Measurements from ENCODE around the gene PIN1. TPM values are rescaled to one million over a fixed set of nuclear protein-coding genes. Genes with fewer than 3 reads are reported as not detected.
A peak's percentile ranks its signal among the peaks of the same experiment; 100 is the strongest.

PIN1 gene
- total RNA-seq, 2 donors from 2014 or later, result 22.7 to 27.0 TPM

GRCh38 chr19:9827289-9828238 lies 7.6 kb upstream of the PIN1 start, which contains the start of gene UBL5:
UBL5 (plus strand) TSS chr19:9827918; CDS start chr19:9828338, 420 bp downstream.
- Histone ChIP-seq H3K4me1 (peaks cover 23% of the 10 kb centered on the region), H3K4me3 (peak within 1 kb of the TSS; percentile 81 to 92), H3K36me3 (replicated peaks in 1 of 2; ENCODE audit: insufficient read depth in 1 of 2, low read depth in 2 of 2) (no peaks in the 10 kb centered on the region), H3K27me3 (no peaks in the 10 kb centered on the region), H3K9me3 (no peaks in the 10 kb centered on the region), H3K27ac (peak within 1 kb of the TSS; percentile 72 to 81 (median 80))
- intact Hi-C loops (cut with DNase I), result no loop called here
- ATAC-seq (peak; percentile 97), DNase-seq (peak; percentile 90 to 94 (median 90))
- TF ChIP-seq CTCF (IDR thresholded peaks at IDR 0.05), result no peak
- peak; percentile 22 to 82 (median 79) for TF ChIP-seq POLR2A (IDR thresholded peaks at IDR 0.05)
- WGBS, 2 donors, result 0% methylated on average over 29 to 52 of the region's 62 CpGs

GRCh38 chr19:9828551-9829063 lies 6.5 kb upstream of the PIN1 start:
- no peak for TF ChIP-seq CTCF (IDR thresholded peaks at IDR 0.05)
- no peak for TF ChIP-seq POLR2A (IDR thresholded peaks at IDR 0.05)
- Histone ChIP-seq H3K27ac (no peak overlapping the region), H3K9me3 (no peaks in the 10 kb centered on the region), H3K4me1 (peaks cover 23% of the 10 kb centered on the region), H3K36me3 (replicated peaks in 1 of 2; ENCODE audit: insufficient read depth in 1 of 2, low read depth in 2 of 2) (no peaks in the 10 kb centered on the region), H3K27me3 (no peaks in the 10 kb centered on the region), H3K4me3 (peak overlapping the region in 1 of 2 donors; percentile 81)
- no peak for ATAC-seq
- intact Hi-C loops (cut with DNase I), result no loop called here
- 19 to 30% methylated on average over 12 to 13 of the region's 13 CpGs for WGBS, 2 donors
- DNase-seq, result no peak

GRCh38 chr19:9834307-9834725 lies 802 bp upstream of the PIN1 start:
- no peak for DNase-seq
- no peak for TF ChIP-seq CTCF (IDR thresholded peaks at IDR 0.05)
- TF ChIP-seq POLR2A (IDR thresholded peaks at IDR 0.05), result no peak
- ATAC-seq, result no peak
- Histone ChIP-seq H3K4me1 (peaks cover 12% of the 10 kb centered on the region), H3K4me3 (no peak overlapping the region), H3K36me3 (replicated peaks in 1 of 2; ENCODE audit: insufficient read depth in 1 of 2, low read depth in 2 of 2) (no peaks in the 10 kb centered on the region), H3K27ac (peak overlapping the region in 3 of 4 donors; percentile 67 to 86 (median 68)), H3K27me3 (no peaks in the 10 kb centered on the region), H3K9me3 (no peaks in the 10 kb centered on the region)
- intact Hi-C loops (cut with DNase I), result no loop called here
- WGBS, 2 donors, result 52 to 63% methylated on average over 6 of the region's 6 CpGs

- intact Hi-C loops (cut with DNase I), result no loop called here
- Histone ChIP-seq H3K4me3 (peak overlapping the region; percentile 62 to 95), H3K27ac (peak overlapping the region in 3 of 4 donors; percentile 39 to 67 (median 52)), H3K9me3 (no peaks in the 10 kb centered on the region), H3K36me3 (replicated peaks in 1 of 2; ENCODE audit: insufficient read depth in 1 of 2, low read depth in 2 of 2) (no peaks in the 10 kb centered on the region), H3K4me1 (peaks cover 12% of the 10 kb centered on the region), H3K27me3 (no peaks in the 10 kb centered on the region)
- DNase-seq, result no peak
- WGBS, 2 donors, result 0 to 1% methylated on average over 8 to 24 of the region's 28 CpGs
- TF ChIP-seq CTCF (IDR thresholded peaks at IDR 0.05) (no peak), POLR2A (IDR thresholded peaks at IDR 0.05) (no peak)
- no peak for ATAC-seq
Observed at GRCh38 chr19:9835507-9835949, 410 bp downstream of the PIN1 start.
